AG09309 (cell line): ENCODE measurements around the gene NTM.
"Not testable (repeated sequence)": the region's sequence is repeated elsewhere in the genome, so short reads cannot be mapped to it uniquely, and the experiment has no call there.

ENCODE experiments used
- DNase-seq: peaks from one replicate; pipeline ENCODE4 v3.0.0-alpha.2; 2010; ENCODE audit warnings: low read depth
- H3K4me3 ChIP-seq: 2 replicates; pipeline ENCODE4 v1.5.1; 2011; ENCODE audit warnings: mild to moderate bottlenecking, low read depth, low read length, moderate library complexity; ENCODE audit not compliant: control insufficient read depth
- CTCF ChIP-seq: IDR thresholded peaks from 2 replicates; pipeline ENCODE4 v1.5.1; 2011; ENCODE audit warnings: mild to moderate bottlenecking, low read depth, low read length, inconsistent platforms; ENCODE audit not compliant: insufficient read depth, control insufficient read depth; ENCODE audit errors: missing control alignments

NTM gene

GRCh38 chr11:131483453-131483852, 113.0 kb downstream of the NTM start:
- TF ChIP-seq CTCF: no peak
- no peak for DNase-seq
- no peak overlapping the region for H3K4me3 ChIP-seq

GRCh38 chr11:131483877-131484276, 113.5 kb downstream of the NTM start:
- no peak for DNase-seq

GRCh38 chr11:131486100-131486499, 115.7 kb downstream of the NTM start:
- H3K4me3 ChIP-seq: no peak overlapping the region
- DNase-seq: no peak
- TF ChIP-seq CTCF: no peak

More at GRCh38 chr11:131483877-131484276, 113.5 kb downstream of the NTM start:
- no peak for TF ChIP-seq CTCF
- H3K4me3 ChIP-seq: no peak overlapping the region

- TF ChIP-seq CTCF: no peak
- no peak for DNase-seq
- H3K4me3 ChIP-seq: no peak overlapping the region
These were observed 116.7 kb downstream of the NTM start for GRCh38 chr11:131486937-131487635.

GRCh38 chr11:131488238-131488637, 117.8 kb downstream of the NTM start:
- no peak for DNase-seq
- TF ChIP-seq CTCF: no peak
- H3K4me3 ChIP-seq: no peak overlapping the region

- peak; percentile 10 for DNase-seq
- no peak for TF ChIP-seq CTCF
- no peak overlapping the region for H3K4me3 ChIP-seq
These were observed 121.1 kb downstream of the NTM start for GRCh38 chr11:131491503-131491902.

- H3K4me3 ChIP-seq: no peak overlapping the region
- DNase-seq: no peak
- TF ChIP-seq CTCF: no peak
These were observed 125.0 kb downstream of the NTM start for GRCh38 chr11:131495423-131495822.

GRCh38 chr11:131497686-131498085, 127.3 kb downstream of the NTM start:
- DNase-seq, H3K4me3 ChIP-seq: not testable (repeated sequence)
